GM12878 (cell line): Measurements from ENCODE around the gene POU2F1.

Experiments
- CHD2 ChIP-seq: IDR thresholded peaks from 2 replicates; pipeline ENCODE4 v1.6.1; 2011; ENCODE audit warnings: low read depth, low read length, improper control_type of control experiment, borderline replicate concordance
- CTCF ChIP-seq, 3 experiments: IDR thresholded peaks in 2 of 3; conservative IDR thresholded peaks in 1 of 3; 2 replicates each; pipeline ENCODE4 v1.5.1; 2011; ENCODE audit warnings: low read depth in 3 of 3, low read length in 3 of 3, mild to moderate bottlenecking in 3 of 3, control low read depth in 2 of 3, moderate library complexity in 2 of 3, inconsistent platforms in 1 of 3, mixed read lengths in 1 of 3; ENCODE audit not compliant: control insufficient read depth in 2 of 3, insufficient read depth in 1 of 3; ENCODE audit errors: extremely low read depth in 1 of 3
- ELK1 ChIP-seq: IDR thresholded peaks from 2 replicates; pipeline ENCODE4 v1.6.1; 2012; ENCODE audit warnings: low read depth, low read length, improper control_type of control experiment
- EZH2 ChIP-seq: IDR thresholded peaks from 2 replicates; pipeline ENCODE4 v1.6.1; 2012; ENCODE audit warnings: low read depth, mild to moderate bottlenecking, control low read depth, inconsistent platforms, low read length, borderline replicate concordance; ENCODE audit not compliant: control insufficient read depth
- KDM1A ChIP-seq: fragments of 200-600 bp; sonication (generic); IDR thresholded peaks from 2 replicates; pipeline ENCODE4 v1.6.1; 2016; ENCODE audit warnings: borderline replicate concordance
- KLF5 ChIP-seq: fragments of 450-650 bp; IDR thresholded peaks from 2 replicates; pipeline ENCODE4 v1.6.1; 2014; ENCODE audit warnings: mild to moderate bottlenecking; ENCODE audit not compliant: partially characterized antibody
- NR2C1 ChIP-seq: fragments of 450-650 bp; IDR thresholded peaks from 2 replicates; pipeline ENCODE4 v1.6.1; 2017; ENCODE audit warnings: antibody characterized with exemption, mild to moderate bottlenecking, moderate library complexity
- PML ChIP-seq: IDR thresholded peaks from 2 replicates; pipeline ENCODE4 v1.6.1; 2012; ENCODE audit warnings: low read length, inconsistent platforms
- POLR2A ChIP-seq: IDR thresholded peaks from 2 replicates; pipeline ENCODE4 v1.6.1; 2011; ENCODE audit warnings: low read depth, mild to moderate bottlenecking, low read length
- RCOR1 ChIP-seq: conservative IDR thresholded peaks from 2 replicates; pipeline ENCODE4 v1.6.1; 2012; ENCODE audit warnings: low read depth, low read length, improper control_type of control experiment
- SIN3A ChIP-seq: IDR thresholded peaks from 2 replicates; pipeline ENCODE4 v1.6.1; 2012; ENCODE audit warnings: low read depth, low read length, improper control_type of control experiment
- SMARCA5 ChIP-seq: fragments of 450-650 bp; IDR thresholded peaks from 2 replicates; pipeline ENCODE4 v1.6.1; 2017; ENCODE audit warnings: mild to moderate bottlenecking
- TF ChIP-seq, protein P1 (sequence below): IDR thresholded peaks from 2 replicates; pipeline ENCODE4 v1.6.1; 2011; ENCODE audit warnings: borderline replicate concordance, low read depth, mild to moderate bottlenecking, moderate library complexity, low read length; ENCODE audit not compliant: insufficient read depth, poor library complexity, severe bottlenecking

DNA sequence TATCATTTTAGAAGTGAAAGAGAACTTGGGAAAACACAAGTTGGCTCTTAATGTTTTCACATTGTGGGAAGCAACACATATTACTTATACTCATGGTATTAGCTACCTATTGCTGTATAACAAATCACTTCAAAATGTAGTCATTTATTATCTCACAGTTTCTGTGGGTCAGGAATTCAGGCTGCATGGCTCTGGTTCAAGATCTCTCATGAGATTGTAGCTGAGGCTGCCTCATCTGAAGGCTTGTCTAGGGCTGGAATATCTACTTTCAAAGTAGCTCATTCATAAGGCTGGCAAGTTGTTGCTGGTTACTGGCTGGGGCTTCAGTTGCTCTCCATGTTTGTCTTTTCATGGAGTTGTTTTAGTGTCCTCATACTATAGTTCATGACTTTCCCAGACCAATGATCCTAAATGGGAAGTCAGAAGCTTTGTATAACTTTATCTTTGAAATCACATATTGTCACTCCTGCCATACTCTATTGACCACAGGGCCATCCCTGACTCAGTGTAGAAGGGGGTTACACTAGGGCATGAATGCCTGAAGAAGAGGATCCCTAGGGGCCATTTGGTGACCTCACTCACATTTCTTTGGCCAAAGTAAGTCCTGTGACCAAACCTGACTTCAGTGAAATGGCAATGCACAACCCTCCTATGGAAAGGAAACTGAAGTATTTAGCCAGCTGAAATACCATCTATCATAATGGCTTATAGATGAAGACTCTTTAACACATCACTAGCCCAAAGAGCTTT is 37.9 kb upstream of the POU2F1 start:
- TF ChIP-seq ELK1 (no peak), CHD2 (no peak), CTCF (IDR thresholded peaks at IDR 0.05 in 2 of 3, conservative IDR thresholded peaks at IDR 0.05 in 1 of 3; ENCODE audit: control insufficient read depth in 2 of 3, extremely low read depth in 1 of 3, insufficient read depth in 1 of 3, low read depth in 3 of 3, low read length in 3 of 3) (no peak), POLR2A (no peak), SIN3A (no peak), PML (no peak), RCOR1 (no peak), SMARCA5 (no peak), KLF5 (no peak), NR2C1 (no peak), EZH2 (no peak), KDM1A (no peak)
- TF ChIP-seq, protein P1, sequence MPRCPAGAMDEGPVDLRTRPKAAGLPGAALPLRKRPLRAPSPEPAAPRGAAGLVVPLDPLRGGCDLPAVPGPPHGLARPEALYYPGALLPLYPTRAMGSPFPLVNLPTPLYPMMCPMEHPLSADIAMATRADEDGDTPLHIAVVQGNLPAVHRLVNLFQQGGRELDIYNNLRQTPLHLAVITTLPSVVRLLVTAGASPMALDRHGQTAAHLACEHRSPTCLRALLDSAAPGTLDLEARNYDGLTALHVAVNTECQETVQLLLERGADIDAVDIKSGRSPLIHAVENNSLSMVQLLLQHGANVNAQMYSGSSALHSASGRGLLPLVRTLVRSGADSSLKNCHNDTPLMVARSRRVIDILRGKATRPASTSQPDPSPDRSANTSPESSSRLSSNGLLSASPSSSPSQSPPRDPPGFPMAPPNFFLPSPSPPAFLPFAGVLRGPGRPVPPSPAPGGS = no peak
